WERI-Rb-1 (cell line): ENCODE data around the gene GIPC1.
A peak's percentile ranks its signal among the peaks of the same experiment; 100 is the strongest.

ENCODE experiments used
- DNase-seq: peaks from one replicate; pipeline ENCODE4 v3.0.0-alpha.2; 2020
- H3K27ac ChIP-seq: fragments of 250-450 bp; sonication (Bioruptor Pico); 2 replicates; pipeline ENCODE4 v1.5.1; 2020; ENCODE audit warnings: mild to moderate bottlenecking, moderate library complexity
- H3K27me3 ChIP-seq: fragments of 250-450 bp; sonication (Bioruptor Pico); 2 replicates; pipeline ENCODE4 v1.5.1; 2021; ENCODE audit warnings: mild to moderate bottlenecking, low read depth, moderate library complexity; ENCODE audit not compliant: insufficient read depth, severe bottlenecking
- H3K36me3 ChIP-seq: fragments of 250-450 bp; sonication (Bioruptor Pico); 2 replicates; pipeline ENCODE4 v1.5.1; 2020; ENCODE audit warnings: mild to moderate bottlenecking, moderate library complexity
- H3K4me3 ChIP-seq: 2 replicates; pipeline ENCODE4 v1.5.1; 2011; ENCODE audit warnings: low read depth, mild to moderate bottlenecking, control low read depth, low read length
- H3K9me3 ChIP-seq: fragments of 250-450 bp; sonication (Bioruptor Pico); 2 replicates; pipeline ENCODE4 v1.5.1; 2021; ENCODE audit warnings: mild to moderate bottlenecking, moderate library complexity; ENCODE audit not compliant: severe bottlenecking
- TF ChIP-seq, protein P1 (sequence below): IDR thresholded peaks from 2 replicates; pipeline ENCODE4 v1.5.1; 2011; ENCODE audit warnings: low read depth, mild to moderate bottlenecking, control low read depth, inconsistent platforms, low read length

The GIPC1 gene

GRCh38 chr19:14479975-14480699 is 15.8 kb downstream of the GIPC1 start:
- H3K27me3 ChIP-seq = no peaks in the 10 kb centered on the region
- H3K36me3 ChIP-seq = peaks cover 35% of the 10 kb centered on the region
- TF ChIP-seq, protein P1, sequence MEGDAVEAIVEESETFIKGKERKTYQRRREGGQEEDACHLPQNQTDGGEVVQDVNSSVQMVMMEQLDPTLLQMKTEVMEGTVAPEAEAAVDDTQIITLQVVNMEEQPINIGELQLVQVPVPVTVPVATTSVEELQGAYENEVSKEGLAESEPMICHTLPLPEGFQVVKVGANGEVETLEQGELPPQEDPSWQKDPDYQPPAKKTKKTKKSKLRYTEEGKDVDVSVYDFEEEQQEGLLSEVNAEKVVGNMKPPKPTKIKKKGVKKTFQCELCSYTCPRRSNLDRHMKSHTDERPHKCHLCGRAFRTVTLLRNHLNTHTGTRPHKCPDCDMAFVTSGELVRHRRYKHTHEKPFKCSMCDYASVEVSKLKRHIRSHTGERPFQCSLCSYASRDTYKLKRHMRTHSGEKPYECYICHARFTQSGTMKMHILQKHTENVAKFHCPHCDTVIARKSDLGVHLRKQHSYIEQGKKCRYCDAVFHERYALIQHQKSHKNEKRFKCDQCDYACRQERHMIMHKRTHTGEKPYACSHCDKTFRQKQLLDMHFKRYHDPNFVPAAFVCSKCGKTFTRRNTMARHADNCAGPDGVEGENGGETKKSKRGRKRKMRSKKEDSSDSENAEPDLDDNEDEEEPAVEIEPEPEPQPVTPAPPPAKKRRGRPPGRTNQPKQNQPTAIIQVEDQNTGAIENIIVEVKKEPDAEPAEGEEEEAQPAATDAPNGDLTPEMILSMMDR = peak; percentile 96
- peak; percentile 67 for DNase-seq
- H3K27ac ChIP-seq = no peak overlapping the region; the same call in 1 of the 2 replicates
- H3K9me3 ChIP-seq = no peaks in the 10 kb centered on the region
- no peak overlapping the region for H3K4me3 ChIP-seq

GRCh38 chr19:14479309-14479974 is 16.5 kb downstream of the GIPC1 start:
- TF ChIP-seq, protein P1 = no peak
- H3K27ac ChIP-seq = no peak overlapping the region; the same call in 1 of the 2 replicates
- no peak overlapping the region for H3K4me3 ChIP-seq
- H3K9me3 ChIP-seq = no peaks in the 10 kb centered on the region
- peaks cover 32% of the 10 kb centered on the region for H3K36me3 ChIP-seq
- H3K27me3 ChIP-seq = no peaks in the 10 kb centered on the region
- DNase-seq = no peak

DNA sequence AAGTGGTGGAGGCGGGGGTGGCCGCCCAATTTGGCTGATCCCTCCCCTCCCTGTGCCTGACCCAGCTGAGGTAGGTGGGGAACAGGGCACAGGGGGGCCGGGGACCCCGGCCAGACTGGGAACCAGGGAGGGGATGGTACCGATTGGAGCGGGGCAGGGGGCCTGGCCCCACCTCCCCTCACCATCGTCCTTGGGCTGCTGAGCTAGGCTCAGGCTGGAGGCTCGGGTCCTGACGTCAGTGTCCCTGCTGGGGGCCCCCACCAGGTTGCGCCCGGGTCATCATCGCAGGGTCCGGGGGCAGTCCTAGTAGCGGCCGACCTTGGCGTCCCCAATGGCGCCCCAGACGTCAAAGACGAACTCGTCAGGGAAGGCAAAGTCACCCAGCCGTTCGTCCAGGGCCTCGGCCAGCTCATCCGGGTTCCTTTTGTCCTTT is 17.8 kb downstream of the GIPC1 start:
- Histone ChIP-seq H3K9me3 (no peaks in the 10 kb centered on the region), H3K36me3 (peaks cover 30% of the 10 kb centered on the region), H3K27ac (no peak overlapping the region), H3K4me3 (no peak overlapping the region), H3K27me3 (no peaks in the 10 kb centered on the region)
- DNase-seq = no peak
- TF ChIP-seq, protein P1 = no peak

GRCh38 chr19:14477418-14478112 is 18.4 kb downstream of the GIPC1 start:
- H3K36me3 ChIP-seq = peaks cover 30% of the 10 kb centered on the region
- no peaks in the 10 kb centered on the region for H3K27me3 ChIP-seq
- no peak overlapping the region for H3K27ac ChIP-seq
- H3K9me3 ChIP-seq = no peaks in the 10 kb centered on the region
- H3K4me3 ChIP-seq = no peak overlapping the region
- DNase-seq = no peak
- TF ChIP-seq, protein P1 = no peak

DNA sequence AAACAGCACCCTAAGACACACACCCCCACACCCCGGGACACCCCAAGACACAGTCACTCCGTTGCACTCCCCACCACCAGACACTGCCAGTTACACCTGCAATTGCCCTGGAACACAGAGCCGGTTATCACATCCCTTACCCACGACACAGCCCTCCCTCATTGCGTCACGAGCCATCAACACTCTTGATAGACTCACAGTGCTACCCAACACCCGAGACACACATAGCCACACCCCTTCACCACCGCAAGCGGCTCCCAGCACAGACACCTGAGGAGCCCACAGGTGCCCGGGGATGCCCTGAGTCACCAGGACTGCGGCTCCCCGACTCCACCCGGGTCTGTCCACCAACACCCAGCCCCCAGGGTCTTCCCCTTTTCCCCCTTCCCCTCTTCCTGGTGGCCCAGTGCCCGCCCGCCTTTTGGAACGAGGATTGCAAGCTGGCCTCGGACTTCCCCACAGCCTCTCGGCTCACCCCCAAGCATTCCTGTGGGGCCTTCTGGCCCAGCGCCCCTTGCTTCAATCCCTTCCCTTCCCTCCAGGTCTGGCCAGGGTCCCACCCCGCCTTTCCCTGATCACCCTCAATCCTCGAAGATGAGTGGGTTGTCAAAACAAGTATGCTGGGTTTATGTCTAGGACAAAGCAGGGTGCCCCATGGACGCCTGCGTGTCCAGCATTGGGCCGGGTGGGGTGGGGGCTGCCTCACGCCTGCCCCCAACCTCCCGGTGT is 19.1 kb downstream of the GIPC1 start:
- no peak for DNase-seq
- TF ChIP-seq, protein P1 = no peak
- Histone ChIP-seq H3K9me3 (no peaks in the 10 kb centered on the region), H3K36me3 (peaks cover 26% of the 10 kb centered on the region), H3K27ac (no peak overlapping the region), H3K27me3 (no peaks in the 10 kb centered on the region), H3K4me3 (no peak overlapping the region)
